Glutamatergic neuron (in vitro differentiated cells): Measurements from ENCODE around the gene CCDC171. TPM values are rescaled to one million over a fixed set of nuclear protein-coding genes. Genes with fewer than 3 reads are reported as not detected.

Source experiments
- DNase-seq: peaks from one replicate; pipeline ENCODE4 v3.0.0; 2022
- H3K27ac Mint-ChIP-seq: one replicate; pipeline ENCODE4 v1.8.0; 2020; ENCODE audit warnings: mild to moderate bottlenecking, mixed read lengths, inconsistent platforms; ENCODE audit not compliant: unreplicated experiment
- H3K27me3 Mint-ChIP-seq: one replicate; pipeline ENCODE4 v1.8.0; 2020; ENCODE audit warnings: mild to moderate bottlenecking, moderate library complexity, mixed read lengths, inconsistent platforms; ENCODE audit not compliant: unreplicated experiment
- H3K36me3 Mint-ChIP-seq: one replicate; pipeline ENCODE4 v1.8.0; 2020; ENCODE audit warnings: mild to moderate bottlenecking, mixed read lengths, inconsistent platforms; ENCODE audit not compliant: unreplicated experiment
- H3K4me1 Mint-ChIP-seq: one replicate; pipeline ENCODE4 v1.8.0; 2020; ENCODE audit warnings: mild to moderate bottlenecking, low read depth, mixed read lengths, inconsistent platforms; ENCODE audit not compliant: unreplicated experiment
- H3K4me3 Mint-ChIP-seq: one replicate; pipeline ENCODE4 v1.8.0; 2020; ENCODE audit warnings: mild to moderate bottlenecking, mixed read lengths, inconsistent platforms; ENCODE audit not compliant: unreplicated experiment
- H3K9me3 Mint-ChIP-seq: one replicate; pipeline ENCODE4 v1.8.0; 2020; ENCODE audit warnings: mild to moderate bottlenecking, moderate library complexity, mixed read lengths, inconsistent platforms; ENCODE audit not compliant: unreplicated experiment
- long read RNA-seq: library from polyadenylated mRNA; unstranded; transcript quantifications from one replicate; pipeline ENCODE4 v2.0.0, GENCODE V29; 2020; ENCODE audit not compliant: unreplicated experiment
- total RNA-seq: library from RNA; stranded (reverse); fragmentation: NEBNext Ultra II Directional; extraction: Animal tissue kit (Norgen Biotek cat#: 25700); gene quantifications from one replicate; pipeline ENCODE4 v1.2.1, GENCODE V29; 2021; ENCODE audit not compliant: unreplicated experiment
- TF ChIP-seq, protein P1 (sequence below): fragments of 200-600 bp; sonication (generic); IDR thresholded peaks from one replicate; pipeline ENCODE4 v1.5.0; 2021; ENCODE audit not compliant: partially characterized antibody, unreplicated experiment

Gene CCDC171
- total RNA-seq, result 3.2 TPM
- long read RNA-seq, result 0 reads

DNA sequence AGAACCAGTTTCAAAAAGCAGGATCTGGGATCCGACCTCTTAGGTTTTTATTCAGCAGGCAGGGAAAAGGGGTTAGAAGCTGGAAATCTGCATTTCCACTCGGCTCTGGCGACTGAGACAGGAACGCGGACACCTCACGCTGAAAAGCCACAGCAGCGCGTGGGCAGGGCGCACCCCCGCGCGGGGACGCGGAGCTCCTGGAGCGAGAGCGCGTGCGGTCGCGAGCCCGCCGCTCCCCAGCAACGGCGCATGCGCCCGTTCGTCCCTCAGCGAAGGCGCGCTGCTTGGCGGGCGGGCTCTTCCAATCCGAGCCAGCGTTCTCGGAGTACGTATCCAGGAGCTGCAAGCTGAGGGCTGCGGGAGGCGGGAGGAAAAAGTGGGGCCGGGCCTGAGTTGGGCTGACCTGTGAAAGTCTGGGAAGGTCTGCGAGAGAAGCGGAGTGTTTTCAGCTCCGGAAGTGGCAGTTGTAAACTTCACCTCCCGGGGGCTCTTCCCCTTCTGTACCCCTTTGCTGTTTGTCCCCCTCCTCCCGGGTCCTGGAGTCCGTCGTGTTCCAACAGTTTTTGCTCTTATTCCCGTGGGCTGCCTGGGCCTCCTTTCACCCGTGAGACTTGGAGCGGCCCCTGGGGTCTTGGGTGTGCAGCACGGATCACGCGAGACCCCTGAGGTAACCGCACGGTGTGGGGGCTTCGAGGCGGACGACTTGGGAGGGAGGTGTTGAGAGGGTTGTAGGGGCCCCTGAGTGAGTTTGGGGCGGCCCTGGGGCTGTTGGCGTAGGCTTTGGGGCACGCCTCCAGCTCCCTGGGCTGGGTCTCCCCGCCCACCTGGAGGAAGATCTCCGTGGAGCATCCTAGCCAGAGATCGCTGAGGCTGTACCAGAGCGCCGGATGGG is at the start of gene CCDC171:
TSS of gene CCDC171 (plus strand) at position 408 of the 892 bp plus-strand sequence. CDS start 11,046 bp downstream, outside the sequence.
- TF ChIP-seq, protein P1, sequence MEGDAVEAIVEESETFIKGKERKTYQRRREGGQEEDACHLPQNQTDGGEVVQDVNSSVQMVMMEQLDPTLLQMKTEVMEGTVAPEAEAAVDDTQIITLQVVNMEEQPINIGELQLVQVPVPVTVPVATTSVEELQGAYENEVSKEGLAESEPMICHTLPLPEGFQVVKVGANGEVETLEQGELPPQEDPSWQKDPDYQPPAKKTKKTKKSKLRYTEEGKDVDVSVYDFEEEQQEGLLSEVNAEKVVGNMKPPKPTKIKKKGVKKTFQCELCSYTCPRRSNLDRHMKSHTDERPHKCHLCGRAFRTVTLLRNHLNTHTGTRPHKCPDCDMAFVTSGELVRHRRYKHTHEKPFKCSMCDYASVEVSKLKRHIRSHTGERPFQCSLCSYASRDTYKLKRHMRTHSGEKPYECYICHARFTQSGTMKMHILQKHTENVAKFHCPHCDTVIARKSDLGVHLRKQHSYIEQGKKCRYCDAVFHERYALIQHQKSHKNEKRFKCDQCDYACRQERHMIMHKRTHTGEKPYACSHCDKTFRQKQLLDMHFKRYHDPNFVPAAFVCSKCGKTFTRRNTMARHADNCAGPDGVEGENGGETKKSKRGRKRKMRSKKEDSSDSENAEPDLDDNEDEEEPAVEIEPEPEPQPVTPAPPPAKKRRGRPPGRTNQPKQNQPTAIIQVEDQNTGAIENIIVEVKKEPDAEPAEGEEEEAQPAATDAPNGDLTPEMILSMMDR, result no peak
- no peaks in the 10 kb centered on the region for H3K36me3 Mint-ChIP-seq
- peaks cover 3% of the 10 kb centered on the region for H3K27me3 Mint-ChIP-seq
- DNase-seq, result peak; percentile 91
- H3K4me1 Mint-ChIP-seq, result no peaks in the 10 kb centered on the region
- peak within 1 kb of the TSS; percentile 96 for H3K4me3 Mint-ChIP-seq
- H3K27ac Mint-ChIP-seq, result peak within 1 kb of the TSS; percentile 97
- H3K9me3 Mint-ChIP-seq, result peaks cover 9% of the 10 kb centered on the region

DNA sequence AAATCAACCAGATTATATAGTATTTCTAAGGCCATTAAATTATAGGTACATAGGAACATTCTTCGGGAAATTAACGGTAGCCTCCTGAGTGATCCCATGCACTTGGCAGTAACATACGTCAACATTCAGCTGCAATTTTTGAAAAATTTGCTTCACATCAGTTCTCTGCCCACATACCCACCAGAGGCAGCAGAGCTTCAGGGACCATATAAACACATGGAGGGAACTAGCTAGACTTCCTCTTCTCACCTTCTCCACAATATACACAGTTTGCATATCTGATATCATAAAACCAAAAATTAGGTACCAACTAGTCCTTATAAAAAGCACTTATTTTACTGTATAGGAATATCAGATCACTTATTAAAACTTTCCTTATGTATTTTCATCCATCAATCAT is 46.9 kb upstream of the CCDC171 start:
- H3K36me3 Mint-ChIP-seq, result no peaks in the 10 kb centered on the region
- peaks cover 5% of the 10 kb centered on the region for H3K9me3 Mint-ChIP-seq
- no peak for DNase-seq
- TF ChIP-seq, protein P1, result no peak
- H3K27ac Mint-ChIP-seq, result no peak overlapping the region
- H3K27me3 Mint-ChIP-seq, result peaks cover 3% of the 10 kb centered on the region
- peaks cover 14% of the 10 kb centered on the region for H3K4me1 Mint-ChIP-seq
- H3K4me3 Mint-ChIP-seq, result no peak overlapping the region

DNA sequence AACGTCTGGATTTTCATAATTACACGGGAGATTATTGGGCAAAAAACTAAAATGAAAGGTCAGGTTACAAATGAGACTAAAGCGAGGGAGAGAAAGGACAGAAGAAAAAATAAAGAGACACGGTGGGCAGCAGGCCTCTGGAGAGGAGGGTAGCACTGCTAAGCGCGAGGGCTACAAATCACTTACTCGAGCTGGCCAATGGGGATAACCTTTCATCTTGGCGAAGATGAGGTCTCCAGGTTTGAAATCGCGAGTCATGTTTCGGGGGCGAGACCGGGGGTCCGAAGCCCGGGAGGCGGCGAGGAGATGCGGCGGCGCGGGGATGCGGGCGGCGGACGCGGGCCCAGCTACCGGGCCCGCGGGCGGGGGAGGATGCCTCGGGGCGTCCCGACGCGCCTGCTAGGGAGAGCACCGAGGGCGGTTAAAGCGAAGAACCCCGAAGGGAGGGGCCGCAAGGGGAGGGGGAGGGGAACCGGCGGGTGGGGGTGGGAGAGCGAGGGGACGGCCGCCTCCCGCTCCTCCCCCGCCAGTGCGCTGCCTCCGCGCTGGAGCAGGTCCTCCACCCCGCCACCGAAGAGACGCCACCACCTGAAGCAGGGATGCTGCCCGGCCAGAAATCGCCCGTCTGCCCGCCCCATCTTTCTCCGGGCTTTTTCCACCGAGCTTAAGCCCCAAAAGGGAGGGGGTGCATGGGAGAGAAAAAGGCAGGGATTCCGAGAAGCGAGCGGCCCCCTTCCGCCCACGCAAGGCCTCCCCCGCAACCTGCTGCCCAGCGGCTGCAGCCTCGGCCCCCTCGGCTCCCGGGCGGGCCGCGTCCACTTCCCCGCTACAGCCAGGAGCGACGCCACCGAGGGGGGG is 42.7 kb upstream of the CCDC171 start:
- no peaks in the 10 kb centered on the region for H3K36me3 Mint-ChIP-seq
- DNase-seq, result peak; percentile 78
- peaks cover 8% of the 10 kb centered on the region for H3K27me3 Mint-ChIP-seq
- peaks cover 12% of the 10 kb centered on the region for H3K4me1 Mint-ChIP-seq
- peaks cover 9% of the 10 kb centered on the region for H3K9me3 Mint-ChIP-seq
- H3K27ac Mint-ChIP-seq, result peak overlapping the region; percentile 93
- TF ChIP-seq, protein P1, result no peak
- peak overlapping the region; percentile 94 for H3K4me3 Mint-ChIP-seq

DNA sequence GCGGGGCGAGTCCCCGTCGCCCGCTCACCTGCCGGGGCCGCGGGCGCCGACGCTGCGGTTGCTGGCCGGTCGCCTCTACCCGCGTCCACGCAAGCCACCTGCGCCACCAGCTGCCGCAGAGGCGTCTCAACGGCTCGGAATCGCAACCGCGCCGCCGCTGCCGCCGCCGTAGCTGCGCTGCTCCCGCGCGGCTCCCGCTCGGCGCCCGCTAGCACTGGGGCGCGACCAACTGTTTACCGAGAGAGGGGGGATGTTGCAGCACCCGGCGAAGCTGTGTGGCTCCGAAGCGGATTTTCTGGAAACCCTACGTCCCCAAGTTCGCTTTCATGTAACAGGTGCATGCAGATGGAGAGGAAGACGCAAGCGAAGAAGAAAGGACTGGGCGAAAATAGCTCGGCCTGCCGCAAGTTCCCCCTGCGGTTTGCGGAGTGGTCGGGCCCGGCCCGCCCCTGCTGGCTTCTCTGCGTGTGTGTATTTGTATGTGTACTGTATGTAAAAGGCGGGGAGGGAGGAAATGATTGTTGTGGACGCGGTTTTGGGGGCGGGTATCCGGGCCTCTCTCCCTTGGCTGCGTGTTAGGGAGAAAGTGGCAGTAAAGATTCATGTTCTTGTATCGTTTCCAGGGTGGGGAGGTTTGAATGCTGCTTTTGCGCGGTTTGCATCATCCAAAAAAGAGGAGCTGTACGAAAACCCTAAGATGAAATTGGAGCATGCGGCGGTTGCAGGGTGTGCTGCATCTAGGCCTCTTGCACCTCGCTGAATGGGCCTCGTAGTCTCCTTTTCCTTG is 41.9 kb upstream of the CCDC171 start, which contains the start of gene PSIP1:
TSS of gene PSIP1 (minus strand) at position 182 of the 787 bp plus-strand sequence. CDS start 782 bp downstream, outside the sequence.
- peak within 1 kb of the TSS; percentile 100 for H3K27ac Mint-ChIP-seq
- DNase-seq, result peak; percentile 85
- no peaks in the 10 kb centered on the region for H3K36me3 Mint-ChIP-seq
- TF ChIP-seq, protein P1, result peak; percentile 61
- H3K27me3 Mint-ChIP-seq, result peaks cover 8% of the 10 kb centered on the region
- H3K4me3 Mint-ChIP-seq, result peak within 1 kb of the TSS; percentile 94
- peaks cover 12% of the 10 kb centered on the region for H3K4me1 Mint-ChIP-seq
- H3K9me3 Mint-ChIP-seq, result peaks cover 11% of the 10 kb centered on the region
